IPS-NIHi11 (cell line): ENCODE results near the gene CDX1.
"Not testable (repeated sequence)": the region's sequence is repeated elsewhere in the genome, so short reads cannot be mapped to it uniquely, and the experiment has no call there.

Experiments
- DNase-seq: peaks from one replicate; pipeline ENCODE4 v3.0.0; 2012; ENCODE audit warnings: mixed read lengths, low spot score

The CDX1 gene

DNA sequence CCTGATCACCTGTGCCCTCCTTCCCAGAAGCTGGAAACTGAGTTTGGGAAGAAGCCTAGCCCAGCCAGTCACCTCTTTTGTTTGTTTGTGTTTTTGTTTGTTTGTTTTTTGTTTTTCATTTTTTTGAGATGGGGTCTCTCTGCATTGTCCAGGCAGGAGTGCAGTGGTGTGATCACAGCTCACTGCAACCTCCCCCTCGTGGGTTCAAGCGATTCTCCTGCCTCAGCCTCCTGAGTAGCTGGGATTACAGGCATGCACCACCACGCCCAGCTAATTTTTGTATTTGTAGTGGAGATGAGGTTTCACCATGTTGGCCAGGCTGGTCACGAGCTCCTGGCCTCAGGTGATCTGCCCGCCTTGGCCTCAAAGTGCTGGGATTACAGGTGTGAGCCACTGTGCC lies 67.1 kb downstream of the CDX1 start:
- not testable (repeated sequence) for DNase-seq
